HUDEP-2 (cell line): Measurements from ENCODE around the gene AAMDC.
"Not testable (repeated sequence)": the region's sequence is repeated elsewhere in the genome, so short reads cannot be mapped to it uniquely, and the experiment has no call there.

Experiments
- DNase-seq, 76 experiments: peaks; one replicate each; lab custom pipeline; 2025; ENCODE audit not compliant: unreplicated experiment in 76 of 76; lab: John Stamatoyannopoulos, UW

Gene AAMDC

DNA sequence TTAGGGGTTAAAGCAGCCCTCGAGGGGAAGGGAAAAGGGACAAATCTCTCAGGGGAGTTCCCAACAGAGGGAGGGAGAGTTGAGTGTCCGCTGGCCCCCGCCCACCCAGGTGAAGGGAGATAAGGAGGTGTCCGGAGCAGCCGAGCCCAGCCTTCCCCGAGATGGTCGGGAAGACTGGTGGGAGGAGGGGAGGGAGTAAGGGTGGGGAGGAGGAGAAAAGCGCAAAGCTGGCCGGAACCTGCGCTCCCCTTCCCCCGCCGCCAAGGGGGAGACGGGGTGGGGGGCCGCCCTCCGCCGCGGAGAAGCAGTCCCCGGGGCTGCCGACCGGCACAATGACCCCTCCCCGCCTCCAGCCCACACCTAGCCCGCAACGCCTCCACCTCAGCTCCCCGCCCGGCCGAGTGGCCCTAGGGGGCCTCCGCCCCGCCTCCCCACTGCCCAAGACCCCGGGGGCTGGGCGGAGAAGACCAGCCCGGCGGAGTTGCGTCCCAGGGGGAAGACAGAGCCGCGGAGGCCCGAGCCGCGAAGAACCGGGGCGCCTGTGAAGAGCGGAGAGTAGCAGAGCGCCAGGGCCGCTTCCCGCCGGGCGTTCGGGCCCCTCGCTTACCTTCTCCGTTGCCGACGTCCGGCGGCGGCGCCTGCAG is 901 bp upstream of the AAMDC start:
- DNase-seq: peak in 34 of 76 experiments; percentile 9 to 61 (median 27)

DNA sequence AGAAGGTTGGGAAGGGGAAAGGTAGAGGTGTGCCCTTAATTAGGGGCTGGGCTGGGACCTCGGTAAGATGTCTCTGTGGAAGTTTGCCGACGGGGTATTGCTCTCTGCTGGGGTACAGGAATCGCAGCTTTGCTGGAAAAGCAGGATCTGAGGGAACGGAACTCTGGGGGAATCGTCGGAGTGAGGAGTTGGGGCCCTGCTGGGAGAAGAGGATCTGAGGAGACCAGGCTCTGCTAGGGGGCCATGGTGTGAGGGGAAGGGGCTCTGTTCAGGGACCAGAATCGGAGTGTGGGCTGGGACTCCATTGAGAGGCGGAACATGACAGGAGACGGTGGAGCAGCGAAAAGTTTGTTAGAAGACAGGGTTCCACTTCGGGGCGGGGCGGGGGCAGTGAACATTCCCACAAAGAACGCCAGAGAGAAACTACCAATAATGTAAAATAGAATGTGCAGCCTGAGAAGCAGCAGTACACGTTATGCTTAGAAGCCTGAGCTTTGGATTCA is 456 bp downstream of the AAMDC start:
- DNase-seq: peak in 10 of 76 experiments; percentile 3 to 17 (median 6)

DNA sequence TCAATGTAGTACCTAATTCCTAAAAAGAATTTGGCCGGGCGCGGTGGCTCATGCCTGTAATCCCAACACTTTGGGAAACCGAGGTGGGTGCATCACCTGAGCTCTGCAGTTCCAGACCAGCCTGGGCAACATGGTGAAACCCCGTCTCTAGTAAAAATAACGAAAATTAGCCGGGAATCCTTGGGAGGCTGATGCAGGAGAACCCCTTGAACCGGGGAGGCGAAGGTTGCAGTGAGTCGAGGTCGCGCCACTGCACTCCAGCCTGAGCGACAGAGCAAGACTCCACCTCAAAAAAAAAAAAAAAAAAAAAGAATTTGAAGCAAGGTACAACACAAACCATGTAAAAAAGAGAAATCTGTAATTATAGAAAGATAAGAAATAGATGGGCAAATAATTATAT is 1.2 kb downstream of the AAMDC start:
- not testable (repeated sequence) for DNase-seq

DNA sequence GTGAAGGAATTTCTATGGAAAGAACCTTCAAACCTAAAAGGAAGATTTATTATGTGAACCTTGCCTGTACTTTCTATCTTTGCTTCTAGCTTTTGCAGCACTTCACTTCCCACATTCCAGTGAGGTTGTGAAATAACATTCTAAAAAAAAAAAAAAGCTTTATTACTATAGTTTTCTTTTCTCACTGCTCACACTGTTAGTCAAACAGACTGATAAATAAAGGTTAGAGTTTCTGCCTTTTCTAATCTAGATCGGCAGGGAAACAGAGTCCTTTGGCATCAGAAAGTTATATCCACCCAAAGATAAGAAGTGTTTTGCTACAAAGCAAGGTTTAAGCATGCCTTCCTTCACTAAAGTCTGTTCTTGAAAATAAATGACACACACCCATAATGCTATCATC is 2.8 kb downstream of the AAMDC start:
- peak in 18 of 76 experiments; percentile 3 to 67 (median 27) for DNase-seq

DNA sequence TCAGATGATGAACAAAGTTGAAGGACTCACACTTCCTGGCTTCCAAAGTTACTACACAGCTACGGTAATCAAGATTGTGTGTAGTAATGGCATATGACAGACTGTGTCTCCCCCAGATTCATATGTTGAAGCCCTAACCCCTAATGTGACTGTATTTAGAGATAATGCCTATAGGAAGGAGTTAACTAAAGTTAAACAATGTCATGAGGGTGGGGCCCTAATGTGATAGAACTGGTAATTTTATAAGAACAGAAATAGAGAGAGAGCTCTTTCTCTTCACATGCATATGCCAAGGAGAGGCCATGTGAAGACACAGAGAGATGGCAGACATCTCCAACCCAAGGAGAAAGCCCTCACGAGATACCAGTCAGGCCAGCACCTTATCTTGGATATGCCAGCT is 8.0 kb downstream of the AAMDC start:
- peak in 2 of 76 experiments; percentile 3 to 29 for DNase-seq

DNA sequence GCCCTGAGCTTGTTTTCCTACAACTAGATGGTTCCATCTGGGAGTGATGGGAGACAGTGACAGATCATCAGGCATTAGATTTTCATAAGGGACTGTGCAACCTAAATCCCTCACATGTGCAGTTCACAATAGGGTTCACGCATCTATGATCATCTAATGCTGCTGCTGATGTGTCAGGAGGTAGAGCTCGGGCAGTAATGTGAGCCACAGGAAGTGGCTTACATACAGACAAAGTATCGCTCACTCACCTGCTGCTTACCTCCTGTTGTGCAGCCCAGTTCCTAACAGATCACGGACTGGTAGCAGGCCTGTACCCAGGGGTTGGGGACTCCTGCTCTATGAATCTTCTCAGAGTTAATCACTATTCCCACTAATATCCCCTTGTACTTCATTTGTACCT is 12.4 kb downstream of the AAMDC start:
- DNase-seq: no peak

DNA sequence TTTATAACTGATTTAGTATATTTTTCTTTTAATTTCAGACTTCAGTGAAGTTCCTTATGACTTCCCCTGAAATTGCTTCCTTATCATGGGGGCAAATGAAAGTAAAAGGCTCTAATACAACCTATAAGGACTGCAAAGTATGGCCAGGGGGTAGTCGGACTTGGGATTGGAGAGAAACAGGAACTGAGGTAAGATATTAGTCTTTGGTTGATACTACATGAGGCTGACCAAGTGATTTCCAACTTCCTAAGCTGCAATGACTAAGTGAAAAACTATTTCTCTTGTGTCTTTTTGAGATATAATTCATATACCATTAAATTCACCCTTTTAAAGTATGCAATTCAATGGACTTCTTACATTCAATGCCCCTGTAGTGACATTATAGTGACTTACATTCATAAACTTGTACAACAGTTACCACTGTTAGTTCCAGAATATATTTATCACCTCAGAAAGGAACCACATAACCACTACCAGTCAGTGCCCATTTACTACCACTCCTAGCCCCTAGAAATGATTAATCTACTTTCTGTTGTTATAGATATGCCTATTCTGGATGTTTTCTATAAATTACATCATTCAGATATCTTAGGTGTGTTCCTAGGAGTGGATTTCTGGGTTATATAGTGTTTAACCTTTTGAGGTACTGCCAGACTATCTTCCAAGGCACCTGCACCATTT is 21.6 kb downstream of the AAMDC start:
- DNase-seq: no peak

DNA sequence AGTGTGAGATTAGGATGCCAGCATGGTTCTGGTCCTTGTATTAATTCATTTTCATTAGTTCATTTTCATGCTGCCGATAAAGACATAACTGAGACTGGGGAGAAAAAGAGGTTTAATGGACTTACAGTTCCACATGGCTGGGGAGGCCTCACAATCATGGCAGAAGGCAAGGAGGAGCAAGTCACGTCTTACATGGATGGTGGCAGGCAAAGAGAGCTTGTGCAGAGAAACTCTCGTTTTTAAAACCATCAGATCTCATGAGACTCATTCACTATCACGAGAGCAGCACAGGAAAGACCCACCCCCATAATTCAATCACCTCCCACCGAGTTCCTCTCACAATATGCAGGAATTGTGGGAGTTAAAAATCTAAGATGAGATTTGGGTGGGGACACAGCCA is 22.8 kb downstream of the AAMDC start:
- DNase-seq: not testable (repeated sequence)

DNA sequence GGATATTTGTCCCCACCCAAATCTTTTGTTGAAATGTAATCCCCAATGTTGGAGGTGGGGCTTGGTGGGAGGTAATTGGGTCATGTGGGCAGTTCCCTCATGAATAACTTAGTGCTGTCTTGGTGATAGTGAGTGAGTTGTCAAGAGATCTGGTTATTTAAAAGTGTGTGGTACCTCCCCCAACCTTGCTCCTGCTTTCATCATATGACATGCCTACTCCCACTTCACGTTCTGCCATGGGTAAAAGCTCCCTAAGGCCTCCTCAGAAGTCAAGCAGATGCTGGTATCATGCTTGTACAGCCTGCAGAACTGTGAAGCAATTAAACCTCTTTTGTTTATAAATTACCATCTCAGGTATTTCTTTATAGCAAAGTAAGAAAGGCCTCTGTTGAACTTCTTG is 30.6 kb downstream of the AAMDC start:
- no peak for DNase-seq

DNA sequence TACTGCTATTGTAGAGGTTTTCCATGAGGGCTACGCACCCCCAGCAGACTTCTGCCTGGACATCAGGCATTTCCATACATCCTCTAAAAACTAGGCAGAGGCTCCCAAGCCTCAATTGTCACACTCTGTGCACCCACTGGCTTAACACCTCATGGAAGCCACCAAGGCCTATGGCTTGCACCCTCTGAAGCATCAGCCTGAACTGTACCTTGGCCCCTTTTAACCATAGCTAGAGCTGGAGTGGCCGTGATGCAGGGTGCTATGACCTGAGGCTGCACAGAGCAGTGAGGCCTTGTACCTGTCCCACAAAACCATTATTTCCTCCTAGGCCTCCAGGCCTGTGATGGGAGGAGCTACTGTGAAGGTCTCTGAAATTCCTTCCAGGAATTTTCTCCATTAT is 33.9 kb downstream of the AAMDC start:
- DNase-seq: no peak

DNA sequence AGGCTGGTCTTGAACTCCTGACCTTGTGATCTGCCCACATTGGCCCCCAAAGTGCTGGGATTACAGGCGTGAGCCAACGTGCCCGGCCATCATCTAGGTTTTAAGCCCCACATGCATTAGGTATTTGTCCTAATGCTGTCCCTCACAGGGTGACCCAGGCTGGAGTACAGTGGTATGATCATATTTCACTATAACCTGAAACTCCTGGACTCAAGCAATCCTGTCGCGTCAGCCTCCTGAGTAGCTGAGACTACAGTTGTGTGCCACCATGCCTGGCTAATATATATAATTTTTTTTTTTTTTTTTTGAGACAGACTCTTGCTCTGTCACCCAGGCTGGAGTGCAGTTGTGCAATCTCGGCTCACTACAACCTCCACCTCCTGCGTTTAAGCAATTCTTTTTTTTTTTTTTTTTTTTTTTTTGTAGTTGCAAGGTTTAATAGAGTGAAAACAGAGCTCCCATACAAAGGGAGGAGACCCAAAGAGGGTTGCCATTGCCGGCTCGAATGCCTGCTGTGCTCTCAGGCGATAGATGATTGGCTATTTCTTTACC is 37.0 kb downstream of the AAMDC start:
- not testable (repeated sequence) for DNase-seq

DNA sequence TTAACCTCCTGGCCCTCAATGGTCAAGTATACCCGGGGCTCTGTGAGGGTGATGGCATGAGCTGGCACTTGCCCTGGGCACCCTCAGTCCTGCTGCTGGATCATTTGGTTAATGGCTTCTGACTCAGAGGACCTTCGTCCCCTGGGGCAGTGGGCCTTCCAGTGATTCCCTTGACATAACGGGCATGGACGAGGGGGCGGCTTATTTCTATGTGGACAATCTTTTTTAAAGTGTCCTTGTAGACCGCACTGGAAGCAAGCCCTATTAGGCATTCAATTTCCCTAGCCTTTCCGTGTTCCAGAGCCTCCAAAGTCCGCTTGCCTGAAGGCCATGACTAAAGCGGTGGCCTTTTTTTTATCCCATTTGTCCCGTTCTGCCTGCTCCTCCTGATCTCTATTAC is 40.5 kb downstream of the AAMDC start:
- not testable (repeated sequence) for DNase-seq

DNA sequence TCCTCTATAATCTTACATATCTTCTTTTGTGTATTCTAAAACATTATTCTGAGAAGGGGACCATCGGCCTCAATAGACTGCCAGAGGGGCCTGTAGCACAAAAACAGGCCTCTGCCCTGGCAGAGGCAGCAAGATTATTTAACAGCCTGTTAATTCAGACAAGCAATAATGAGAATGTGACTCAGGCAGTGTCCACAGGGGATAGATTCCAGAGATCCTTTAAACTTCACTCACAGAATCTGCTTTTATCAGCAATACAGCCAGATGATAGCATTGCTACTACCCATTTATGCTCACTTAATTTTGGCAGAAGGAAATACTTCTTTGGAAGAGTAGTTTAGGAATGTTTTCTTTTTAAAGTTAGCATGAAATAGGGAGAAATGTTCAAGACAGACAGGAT is 44.9 kb downstream of the AAMDC start:
- no peak for DNase-seq

DNA sequence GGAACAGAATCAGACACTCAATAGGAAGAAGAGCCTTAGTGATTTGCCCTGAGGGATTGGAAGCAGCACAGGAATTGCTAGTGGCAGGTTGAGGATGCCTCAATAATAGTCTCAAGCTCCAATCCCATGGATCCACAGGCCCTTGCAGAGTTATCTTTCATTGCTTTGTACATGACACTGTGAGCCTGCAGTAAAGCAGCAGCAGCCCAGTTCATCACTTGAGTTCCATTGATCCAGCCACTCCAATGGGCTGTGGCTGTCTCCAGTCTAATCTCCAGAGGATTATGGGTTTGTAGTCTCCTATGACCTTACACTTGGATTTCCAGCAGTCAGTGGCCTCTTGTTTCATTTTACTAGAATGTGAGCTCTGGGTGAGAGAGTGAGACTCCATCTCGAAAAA is 45.4 kb downstream of the AAMDC start:
- DNase-seq: no peak

DNA sequence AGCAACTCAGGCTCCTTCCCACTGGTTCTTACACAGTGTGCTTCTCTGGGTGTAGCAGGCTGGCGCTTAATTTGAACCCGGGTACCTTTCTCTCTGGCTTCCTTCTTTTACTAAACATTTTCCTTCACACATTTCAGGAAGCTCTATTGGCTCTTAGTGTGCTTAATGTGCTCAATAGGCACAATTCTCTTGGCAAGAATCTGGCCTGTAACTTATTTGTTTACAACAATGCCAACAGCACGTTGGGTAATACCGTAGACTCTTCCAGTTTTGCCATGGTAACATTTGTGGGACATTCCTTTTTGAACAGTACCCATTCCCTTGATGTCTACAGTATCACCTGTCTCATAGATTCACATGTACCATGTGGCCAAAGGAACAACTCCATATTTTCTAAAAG is 47.8 kb downstream of the AAMDC start:
- DNase-seq: no peak

DNA sequence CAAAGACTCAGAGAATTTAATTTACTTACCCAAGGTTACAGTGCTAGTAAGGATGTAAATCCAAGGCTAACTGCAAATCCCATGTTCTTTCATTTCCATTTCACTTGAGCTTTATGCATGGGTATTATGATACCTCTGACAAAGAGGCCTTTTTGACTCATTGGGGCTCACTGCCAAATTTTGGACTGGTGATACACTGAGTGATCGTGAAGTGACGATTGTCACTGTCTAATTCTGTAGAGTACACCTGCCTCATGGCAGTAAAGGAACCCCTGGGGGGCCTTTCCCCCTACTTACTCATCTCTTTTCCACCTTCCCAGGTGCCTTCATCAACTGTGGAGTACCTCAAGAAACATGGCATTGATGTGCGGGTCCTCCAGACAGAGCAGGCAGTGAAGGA is 50.9 kb downstream of the AAMDC start:
- DNase-seq: no peak

DNA sequence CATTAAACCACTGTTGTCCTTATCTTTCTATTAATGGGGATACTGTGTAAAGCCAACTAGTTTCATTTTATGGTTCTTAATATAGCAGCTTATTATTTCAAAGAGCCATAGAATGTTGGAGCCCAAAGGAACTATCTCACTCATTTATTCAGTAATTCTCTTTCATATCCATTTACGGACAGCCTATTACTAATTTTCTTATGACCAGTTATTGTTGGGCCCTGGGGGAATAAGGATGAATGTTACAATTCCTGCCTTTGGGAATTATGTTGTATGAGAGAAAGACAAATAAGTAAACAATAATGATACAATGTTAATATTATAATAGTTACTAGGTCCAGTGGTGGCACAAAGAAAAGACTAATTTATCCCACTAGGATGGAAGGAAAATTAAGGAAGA is 52.4 kb downstream of the AAMDC start:
- no peak for DNase-seq

DNA sequence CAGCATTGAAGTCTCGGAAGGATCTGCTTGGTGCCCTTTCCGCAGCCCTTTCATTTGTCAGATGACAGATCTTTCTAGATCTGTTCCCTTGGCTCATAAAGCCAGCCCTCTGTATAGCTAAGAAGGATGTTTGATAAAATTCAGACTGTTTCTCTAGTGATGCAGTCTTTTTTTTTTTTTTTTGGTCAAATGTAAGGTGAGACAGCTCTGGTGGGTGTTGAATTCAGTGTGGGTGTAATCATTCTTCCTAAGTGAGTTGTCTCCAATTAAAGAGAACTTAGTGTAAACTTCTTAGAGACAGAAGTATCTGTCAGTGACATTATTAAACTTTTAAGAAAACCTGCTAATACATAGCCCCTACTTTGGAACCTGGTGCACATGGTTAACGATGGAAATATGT is 53.3 kb downstream of the AAMDC start:
- DNase-seq: no peak

DNA sequence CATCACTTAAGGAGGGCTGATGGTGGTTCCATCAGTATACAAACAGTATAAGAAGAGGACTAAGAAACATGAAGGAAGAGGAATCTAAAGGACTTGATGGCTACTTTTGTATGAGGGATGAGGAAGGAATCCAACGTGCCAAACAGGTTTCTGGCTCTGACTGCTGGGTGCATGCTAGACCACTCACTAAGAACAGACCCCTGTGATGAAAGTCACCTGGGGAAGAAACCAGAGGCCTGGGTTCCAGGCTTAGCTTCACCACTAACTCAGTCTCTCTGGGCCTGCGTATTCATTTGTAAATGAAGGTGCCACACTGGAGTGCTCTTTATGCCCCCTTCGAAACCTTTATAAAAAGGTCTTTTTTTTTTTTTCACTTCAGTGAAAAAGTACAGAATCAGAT is 55.1 kb downstream of the AAMDC start:
- DNase-seq: no peak

DNA sequence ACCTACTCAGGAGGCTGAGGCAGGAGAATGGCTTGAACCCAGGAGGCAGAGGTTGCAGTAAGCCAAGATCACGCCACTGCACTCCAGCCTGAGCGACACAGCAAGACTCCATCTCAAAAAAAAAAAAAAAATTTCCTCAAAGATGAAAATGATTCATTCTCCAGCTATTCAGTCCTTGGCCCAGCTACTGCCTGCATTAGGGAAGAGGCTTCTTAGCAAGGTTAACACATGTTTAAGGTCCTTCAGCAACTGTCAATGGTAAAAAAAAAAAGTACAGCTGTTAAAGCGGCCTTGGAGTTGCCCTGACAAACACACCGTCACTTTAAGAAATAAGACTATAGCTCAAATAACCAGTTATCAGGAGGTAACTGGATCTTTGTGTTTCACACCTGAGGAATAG is 57.3 kb downstream of the AAMDC start:
- not testable (repeated sequence) for DNase-seq

DNA sequence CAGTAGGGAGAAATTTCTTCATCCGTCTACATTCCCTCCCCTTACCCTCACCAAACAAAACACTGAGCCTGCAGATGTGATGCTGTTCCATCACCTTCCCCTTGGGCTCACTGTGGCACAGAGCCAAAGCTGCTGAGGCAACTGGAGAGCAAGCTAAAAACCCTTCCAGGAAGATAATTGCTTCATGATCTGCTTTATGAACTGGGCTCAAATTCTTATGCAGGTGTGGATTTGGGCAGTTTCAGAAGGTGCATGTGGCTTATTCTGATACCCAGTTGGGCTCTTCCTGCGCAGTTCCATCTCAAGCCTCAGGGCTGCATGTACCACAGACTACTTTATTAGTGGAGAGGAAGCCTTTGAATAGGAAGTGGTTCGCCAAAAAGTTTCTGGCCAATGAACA is 58.3 kb downstream of the AAMDC start:
- DNase-seq: peak in 2 of 76 experiments; percentile 2 to 16

DNA sequence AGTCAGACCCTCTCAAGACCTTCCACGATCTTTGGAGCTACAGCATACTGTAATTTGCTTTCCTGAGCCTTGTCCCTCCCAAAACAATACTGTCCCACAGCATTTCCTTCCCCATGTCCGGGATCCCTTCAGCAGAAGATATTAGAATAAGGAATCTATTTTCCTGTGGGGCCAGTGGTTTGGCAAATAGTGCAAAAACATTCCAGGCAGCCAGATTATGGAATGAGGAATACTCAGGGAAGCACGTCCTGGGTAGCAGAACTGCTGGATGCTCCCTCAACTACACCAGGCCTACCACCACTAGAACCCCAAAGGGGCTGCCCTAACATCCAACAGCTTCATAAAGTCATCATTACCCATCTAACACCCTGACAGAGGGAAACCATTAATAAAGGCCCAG is 61.5 kb downstream of the AAMDC start:
- no peak for DNase-seq
